Hepatic stellate cell (primary cell): Measurements from ENCODE around the gene S100A3.
A peak's percentile ranks its signal among the peaks of the same experiment; 100 is the strongest.
"Not testable (repeated sequence)": the region's sequence is repeated elsewhere in the genome, so short reads cannot be mapped to it uniquely, and the experiment has no call there.

Source experiments
- DNase-seq: peaks from one replicate; pipeline ENCODE4 v3.0.0; 2011; ENCODE audit warnings: low spot score

S100A3 gene

DNA sequence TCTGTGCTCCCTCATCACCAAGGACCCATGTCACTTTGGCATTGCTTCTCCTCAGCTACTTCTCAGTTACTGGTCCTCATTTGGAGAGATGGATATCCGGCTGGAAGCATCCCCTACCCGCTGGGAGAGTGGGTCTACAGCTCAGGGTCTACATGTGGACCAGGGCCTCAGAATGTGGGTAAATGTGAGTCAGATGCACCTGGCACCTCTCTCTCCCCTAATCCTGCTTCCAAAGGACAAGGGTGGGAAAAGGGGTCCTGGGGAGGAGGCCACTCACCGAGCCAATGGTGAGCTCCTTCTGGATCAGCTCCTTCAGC is 14.2 kb downstream of the S100A3 start:
- DNase-seq = no peak

DNA sequence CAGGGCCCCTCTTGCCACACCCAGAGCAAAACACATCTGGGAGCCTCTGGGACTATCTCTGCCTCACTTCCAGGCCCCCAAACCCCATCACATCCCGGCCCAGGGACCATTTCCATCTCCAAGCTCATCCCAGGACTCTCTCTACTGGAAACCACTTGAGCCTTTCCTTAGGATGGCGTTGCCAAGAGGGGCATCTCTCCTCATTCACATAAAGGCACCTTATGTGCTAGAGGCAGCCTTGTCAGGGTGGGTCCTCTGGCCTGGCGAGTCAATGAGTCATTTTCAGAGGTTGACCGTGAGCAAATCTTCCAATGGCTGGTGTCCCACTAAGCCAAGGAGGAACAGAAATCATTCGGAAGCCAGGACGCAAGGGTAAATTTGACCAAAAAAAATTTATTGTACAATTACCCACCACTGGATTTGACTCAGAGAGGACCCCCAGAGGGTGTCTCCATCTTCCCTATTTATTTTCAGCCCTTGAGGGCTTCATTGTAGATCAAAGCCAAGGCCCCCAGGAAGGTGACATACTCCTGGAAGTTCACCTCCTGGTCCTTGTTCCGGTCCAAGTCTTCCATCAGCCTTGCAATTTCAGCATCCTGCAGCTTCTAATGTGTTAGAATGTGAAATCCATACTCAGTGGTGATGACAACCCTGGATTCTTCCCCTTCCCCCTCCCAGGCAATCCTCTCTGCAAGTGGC is 14.7 kb downstream of the S100A3 start:
- DNase-seq = no peak

DNA sequence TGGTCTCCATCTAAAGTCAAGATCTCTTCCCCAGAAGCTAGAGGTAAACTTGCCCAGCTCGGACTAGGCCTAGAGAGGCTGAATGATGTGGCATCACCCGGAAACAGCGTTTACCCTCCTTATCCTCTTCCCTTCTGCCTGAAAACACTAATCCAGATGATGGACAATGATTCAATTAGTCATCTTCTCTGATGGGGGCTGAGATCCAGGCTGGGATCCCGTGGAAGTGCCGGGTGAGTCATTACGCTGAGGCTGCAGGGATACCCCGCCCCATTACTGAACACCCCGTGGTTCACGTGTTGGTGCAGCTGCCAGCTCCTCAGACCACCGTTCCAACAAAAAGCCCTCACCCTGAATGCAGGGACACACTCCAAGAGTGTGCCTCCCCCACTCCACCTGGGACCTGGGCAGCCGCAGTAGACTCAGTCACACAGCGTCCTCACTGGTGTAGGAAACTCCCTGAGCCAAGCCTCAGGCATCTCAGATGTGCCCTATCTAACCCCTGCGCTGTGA is 15.3 kb downstream of the S100A3 start:
- DNase-seq = peak; percentile 92

DNA sequence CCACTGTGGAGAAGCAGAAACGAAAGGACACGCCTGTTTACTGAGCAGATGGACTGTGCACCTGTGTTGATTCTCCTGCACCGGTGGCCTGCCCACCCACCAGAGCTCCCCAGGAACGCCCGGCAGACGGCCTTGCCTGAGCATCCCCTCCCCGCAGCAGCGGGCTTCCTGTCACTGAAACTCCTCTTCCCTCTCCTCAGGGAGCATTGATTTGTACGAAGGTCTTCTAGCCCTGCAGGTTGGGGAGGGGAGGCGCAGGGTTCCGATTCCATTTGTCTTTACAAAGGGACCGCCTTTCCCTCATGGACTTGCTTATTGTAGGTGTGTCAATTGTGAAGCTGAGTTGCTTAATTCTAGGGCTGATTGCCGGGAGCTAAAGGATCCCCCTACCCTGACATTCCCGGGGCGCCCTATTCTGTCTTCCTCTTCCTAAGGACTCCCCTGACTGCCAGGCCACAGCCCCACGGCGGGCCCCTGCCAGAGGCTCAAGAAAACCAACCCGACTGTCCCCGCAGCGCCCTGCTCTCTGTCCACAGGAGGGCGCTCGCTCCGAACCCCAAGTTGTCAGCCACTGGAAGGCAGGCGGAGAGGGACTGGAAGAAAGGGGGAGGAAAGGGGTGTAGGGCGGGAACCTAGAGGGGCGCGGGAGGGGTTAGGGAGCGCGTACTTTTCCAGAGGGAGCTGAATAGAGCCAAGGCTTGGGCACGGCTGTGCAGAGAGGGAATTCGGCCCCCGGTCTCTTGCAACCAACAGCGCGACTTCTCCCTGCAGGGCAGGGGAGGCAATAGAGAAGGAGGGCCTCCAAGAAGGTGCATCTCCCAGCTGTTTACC is 16.1 kb downstream of the S100A3 start:
- peak; percentile 87 for DNase-seq

DNA sequence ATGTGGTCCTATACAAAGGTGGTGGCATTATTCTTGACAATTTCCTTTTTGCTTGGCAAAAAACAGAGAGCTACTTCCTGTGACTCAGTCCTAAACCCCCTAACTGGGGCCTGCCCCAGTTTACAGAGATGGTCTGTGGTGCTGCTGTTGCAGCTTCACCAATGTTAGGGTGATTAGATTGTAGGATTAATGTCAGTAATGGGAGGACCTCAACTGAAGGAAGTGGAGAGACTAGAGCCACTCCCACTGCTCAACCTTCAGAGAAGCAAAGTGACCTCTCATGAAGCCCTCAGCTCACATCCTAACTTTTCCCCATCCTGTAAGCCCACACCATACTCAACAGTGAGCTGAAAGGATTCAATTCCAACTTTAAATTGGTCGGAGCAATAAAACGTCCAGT is 16.9 kb downstream of the S100A3 start:
- DNase-seq = no peak

DNA sequence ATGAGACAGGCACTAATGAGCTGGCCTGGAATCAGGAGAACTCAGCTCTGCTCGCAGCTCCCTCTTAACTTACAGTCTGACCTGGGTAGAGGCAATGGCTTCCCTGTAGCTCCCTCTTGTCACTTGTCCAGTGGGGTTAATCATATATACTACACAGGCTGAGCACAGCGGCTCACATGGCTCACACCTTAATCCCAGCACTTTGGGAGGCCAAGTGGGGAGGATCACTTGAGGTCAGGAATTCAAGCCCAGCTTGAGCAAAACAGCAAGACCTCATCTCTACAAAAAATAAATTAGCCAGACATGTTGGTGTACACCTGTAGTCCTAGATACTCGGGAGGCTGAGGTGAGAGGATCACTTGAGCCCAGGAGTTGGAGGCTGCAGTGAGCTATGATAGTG is 17.4 kb downstream of the S100A3 start:
- DNase-seq = no peak

DNA sequence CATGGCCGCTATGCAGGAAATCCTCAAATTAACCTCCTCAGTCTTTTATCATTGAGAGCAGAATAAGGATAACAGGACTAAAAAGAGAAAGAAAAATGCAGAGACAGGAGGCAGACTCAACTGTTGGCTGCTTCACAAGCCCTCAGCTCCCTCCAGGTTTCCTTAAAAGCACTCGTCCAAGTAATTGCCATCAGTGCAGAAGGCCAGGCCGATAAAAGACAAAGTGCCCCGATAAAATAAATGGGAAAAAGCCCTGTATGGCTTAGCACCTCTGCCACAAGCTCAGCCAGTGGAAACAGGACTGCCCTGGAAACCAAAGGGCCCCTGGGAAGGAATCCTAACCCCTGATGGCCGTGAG is 21.4 kb downstream of the S100A3 start:
- no peak for DNase-seq

DNA sequence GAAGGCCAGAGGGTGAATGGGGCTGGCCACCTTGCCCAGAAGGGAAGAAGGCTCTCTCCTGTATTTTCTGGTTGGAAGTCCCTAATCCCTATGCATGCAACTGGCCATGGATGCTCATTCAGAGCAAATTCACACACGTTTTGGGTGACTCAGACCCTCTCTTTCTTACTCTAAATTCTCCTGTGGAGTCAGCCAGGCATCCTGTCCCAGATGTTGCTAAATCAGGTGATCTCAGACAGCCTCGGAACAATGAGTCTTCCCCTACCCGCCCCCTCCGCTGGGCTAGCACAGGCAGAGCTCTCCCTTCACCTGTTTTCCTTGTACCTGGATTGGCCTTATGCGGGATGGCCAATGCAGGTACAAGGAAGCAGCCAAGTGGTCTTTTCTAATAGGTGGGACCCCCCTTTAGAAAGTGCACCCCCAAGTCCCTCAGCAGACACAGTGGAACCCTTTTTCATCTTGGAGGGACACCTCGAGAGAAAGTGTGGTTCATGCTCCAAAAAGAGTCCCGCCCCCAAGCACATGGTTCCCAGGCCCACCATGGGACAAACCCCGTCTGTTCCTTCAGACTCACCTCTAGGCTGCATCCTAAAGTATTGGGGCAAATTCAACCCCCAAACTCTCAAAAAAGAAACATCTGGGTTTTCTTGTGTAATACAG is 21.9 kb downstream of the S100A3 start:
- DNase-seq = no peak

DNA sequence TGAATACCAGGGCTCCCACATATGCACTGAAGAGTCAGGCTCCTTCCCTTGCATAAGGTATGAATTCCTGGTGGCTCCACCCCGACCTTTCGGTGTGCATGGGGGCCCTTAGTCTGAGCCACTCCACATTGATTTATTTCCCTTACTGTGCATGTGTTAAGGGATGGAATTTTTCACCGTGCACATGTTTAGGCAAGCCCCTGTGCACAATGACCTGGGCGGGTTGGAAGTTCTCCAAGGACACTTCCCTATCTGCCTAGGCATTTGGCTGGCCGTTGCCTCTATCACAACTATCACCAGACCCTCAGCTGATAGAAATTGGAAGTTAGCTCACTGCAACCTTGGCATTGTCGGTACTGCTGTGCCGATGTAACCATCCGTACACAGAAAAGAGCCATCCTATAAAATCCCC is 22.9 kb downstream of the S100A3 start:
- DNase-seq = no peak

DNA sequence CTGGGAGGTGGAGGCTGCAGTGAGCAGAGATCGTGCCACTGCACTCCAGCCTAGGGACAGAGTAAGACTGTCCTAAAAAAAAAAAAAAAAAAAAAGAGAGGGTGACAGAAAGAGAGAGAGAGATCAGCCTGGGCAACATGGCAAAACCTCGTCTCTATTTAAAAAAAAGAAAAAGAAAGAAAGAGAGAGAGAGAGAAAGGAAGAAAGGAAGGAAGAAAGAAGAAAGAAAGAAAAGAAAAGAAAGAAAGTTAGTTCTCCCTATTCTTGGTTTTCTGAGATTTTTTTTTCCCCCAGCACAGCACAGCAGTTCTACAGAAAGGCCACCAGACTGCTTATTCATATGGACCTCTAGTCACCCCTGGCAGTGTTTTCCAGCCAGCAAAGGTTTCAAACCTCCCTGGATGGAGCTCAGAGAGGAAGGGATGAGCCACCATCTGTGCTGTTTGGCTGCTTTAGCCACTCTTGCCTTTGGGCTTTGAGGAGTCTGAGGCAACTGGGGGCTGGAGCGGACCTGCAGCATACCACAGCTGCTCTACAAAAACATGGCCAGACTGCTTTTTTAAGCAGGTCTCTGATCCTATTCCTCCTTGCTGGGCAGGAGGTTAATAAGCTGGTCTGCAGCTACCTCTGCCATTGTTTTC is 23.9 kb downstream of the S100A3 start:
- DNase-seq = no peak

DNA sequence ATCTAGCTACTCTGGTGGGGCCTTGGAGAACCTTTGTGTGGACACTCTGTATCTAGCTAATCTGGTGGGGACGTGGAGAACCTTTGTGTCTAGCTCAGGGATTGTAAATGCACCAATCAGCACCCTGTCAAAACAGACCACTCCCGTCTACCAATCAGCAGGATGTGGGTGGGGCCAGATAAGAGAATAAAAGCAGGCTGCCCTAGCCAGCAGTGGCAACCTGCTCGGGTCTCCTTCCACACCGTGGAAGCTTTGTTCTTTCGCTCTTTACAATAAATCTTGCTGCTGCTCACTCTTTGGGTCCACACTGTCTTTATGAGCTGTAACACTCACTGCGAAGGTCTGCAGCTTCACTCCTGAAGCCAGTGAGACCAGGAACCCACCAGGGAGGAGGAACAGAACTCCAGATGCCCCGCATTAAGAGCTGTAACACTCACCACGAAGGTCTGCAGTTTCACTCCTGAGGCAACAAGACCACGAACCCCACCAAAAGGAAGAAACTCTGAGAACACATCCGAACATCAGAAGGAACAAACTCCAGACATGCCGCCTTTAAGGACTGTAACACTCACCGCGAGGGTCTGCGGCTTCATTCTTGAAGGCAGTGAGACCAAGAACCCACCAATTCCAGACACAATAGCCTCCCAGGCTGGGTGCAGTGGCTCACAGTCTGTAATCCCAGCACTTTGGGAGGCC is 26.6 kb downstream of the S100A3 start:
- not testable (repeated sequence) for DNase-seq

DNA sequence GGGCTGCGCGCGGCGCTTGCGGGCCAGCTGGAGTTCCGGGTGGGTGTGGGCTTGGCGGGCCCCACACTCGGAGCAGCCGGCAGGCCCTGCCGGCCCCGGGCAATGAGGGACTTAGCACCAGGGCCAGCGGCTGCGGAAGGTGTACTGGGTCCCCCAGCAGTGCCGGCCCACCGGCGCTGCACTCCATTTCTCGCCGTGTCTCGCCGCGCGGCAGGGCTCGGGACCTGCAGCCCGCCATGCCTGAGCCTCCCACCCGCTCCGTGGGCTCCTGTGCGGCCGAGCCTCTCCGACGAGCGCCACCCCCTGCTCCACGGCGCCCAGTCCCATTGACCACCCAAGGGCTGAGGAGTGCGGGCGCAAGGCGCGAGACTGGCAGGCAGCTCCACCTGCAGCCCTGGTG is 27.2 kb downstream of the S100A3 start:
- DNase-seq = not testable (repeated sequence)

DNA sequence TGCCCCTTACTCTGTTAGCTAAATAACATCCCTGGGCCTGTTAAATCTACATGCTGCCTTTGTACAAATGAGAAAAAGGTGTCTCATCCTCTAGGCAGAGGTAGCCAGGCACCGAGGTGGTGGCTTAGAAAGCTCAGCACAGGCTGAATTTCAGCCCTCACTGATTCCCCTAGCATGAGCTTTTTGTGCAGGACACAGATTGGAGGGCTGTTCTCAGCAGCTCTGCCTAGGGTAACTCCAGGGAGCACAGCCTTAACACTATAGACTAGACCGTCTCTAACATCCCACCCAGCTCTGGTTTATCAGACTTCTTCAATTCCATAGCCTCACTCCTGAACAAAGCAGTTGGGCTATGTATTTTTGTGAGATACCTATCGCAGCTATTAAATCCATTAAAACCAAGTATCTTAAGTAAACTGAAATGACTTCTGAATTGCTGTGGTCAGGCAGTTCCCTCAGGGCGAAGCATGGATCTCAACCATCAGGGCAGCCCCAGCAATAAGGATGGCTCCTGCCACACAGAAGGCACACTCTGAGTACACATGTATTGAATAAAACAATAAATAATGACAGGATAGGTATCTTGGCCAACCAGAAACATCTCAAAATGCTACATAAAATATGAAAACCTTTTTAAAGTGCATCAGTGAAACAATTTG is 28.1 kb downstream of the S100A3 start:
- DNase-seq = no peak

DNA sequence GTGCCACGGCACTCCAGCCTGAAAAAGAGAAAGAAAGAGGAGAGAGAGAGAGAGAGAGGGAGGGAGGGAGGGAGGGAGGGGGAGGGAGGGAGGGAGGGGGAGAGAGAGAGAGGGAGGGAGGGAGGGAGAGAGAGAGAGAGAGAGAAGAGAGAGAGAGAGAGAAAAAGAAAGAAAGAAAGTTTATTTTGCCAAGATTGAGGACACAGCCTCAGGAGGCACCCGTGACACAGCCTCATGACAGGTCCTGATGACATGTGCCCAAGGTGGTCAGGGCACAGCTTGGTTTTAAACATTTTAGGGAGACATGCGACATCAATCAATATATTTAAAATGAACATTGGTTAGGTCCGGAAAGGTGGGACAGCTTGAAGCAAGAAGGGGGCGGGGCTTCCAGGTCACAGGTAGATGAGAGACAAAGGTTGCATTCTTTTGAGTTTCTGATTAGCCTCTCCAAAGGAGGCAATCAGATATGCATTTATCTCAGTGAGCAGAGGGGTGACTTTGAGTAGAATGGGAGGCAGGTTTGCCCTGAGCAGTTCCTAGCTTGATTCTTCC is 28.8 kb downstream of the S100A3 start:
- DNase-seq = not testable (repeated sequence)

DNA sequence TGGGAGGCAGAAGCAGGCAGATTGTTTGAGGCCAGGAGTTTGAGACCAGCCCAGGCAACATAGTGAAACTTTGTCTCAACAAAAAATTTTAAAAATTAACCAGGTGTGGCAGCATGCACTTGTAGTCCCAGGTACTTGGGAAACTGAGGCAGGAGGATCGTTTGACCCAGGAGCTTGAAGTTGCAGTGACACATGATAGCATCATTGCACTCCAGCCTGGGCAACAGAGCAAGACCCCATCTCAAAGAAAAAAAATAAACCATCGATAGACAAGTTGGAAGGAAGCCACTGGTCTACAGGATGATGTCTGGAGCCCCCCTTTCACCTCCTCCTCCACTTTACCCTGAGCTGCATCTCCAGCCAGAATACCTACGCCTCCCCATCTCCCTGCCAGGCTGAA is 29.8 kb downstream of the S100A3 start:
- DNase-seq = no peak

DNA sequence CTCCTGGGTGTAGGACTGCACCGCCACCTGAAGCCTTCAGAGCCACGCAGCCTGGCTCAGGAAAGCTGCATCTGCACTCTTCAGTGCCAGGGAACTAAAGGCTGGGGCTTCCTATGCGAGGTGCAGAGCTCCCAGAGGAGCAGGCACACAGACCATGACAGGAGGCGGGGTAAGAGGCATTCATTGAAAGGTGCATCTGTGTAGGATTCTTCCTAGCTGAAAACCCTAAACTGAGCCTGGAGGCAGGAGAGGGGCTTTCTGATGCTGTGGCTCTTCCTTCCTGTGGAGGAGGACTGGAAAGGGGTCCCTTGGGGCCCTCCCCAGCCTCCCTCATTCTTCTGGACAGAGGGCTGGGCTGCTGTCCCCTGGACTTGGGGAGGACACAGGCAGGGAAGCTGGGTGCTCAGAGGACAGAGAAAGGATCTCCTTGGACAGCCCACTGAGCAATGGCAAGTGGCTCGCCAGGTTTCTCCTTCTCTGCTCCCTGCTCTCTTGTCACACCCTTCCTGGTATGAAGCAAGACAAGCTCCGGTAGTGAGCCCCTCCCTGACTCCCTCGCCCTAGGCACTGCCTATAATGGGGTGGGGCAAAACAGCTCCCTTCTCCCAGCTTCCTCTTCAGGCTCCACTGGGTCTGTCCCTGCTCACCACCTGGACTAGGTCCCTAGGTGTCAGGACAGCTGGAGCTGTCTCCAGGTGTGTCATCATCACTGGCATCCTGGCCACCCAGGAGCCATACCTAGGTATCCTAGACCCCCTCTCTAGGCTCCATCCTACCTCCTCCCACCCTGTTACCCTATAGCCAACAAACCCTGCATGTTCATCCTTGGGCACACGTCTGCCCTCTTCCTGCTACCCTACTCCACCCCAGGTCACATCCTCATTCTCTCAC is 33.3 kb downstream of the S100A3 start:
- DNase-seq = no peak

DNA sequence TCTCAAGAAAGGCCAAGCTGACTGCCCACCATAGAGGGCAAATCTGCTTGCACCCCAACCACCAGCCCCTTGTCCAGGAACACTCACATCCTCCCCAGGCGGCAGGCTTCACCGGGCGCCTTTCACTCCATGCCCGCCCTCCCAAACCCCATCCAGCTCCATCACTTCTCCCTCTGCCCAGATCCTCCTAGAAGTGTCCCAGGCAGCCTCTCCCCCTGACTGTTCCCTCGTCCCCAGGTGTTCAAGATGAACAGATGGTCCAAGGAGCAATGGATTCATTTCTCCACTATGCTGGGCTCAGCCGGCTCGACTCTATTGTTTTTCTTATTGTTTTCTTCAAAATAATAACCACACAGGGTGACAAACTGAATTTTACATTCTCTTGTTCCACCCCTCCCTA is 35.4 kb downstream of the S100A3 start:
- DNase-seq = no peak

DNA sequence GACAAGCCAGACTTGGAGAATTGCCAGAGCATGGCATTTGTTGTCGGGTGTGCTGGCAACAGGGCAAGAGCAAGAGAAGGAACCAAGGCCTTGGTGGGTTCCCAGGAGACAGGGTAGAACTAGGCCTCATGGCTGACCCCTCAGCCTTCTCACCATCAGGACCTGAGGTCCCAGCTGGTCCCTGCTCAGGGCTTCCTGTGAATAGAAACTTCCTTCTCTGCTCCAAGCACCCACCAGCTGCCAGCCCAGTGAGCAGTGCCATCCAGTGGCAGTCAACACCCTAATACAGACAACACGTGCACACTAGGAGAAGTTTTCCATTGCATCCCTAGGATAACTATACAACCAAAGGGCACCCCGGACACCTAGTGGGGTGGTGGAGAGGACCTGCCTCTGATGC is 36.0 kb downstream of the S100A3 start:
- no peak for DNase-seq

DNA sequence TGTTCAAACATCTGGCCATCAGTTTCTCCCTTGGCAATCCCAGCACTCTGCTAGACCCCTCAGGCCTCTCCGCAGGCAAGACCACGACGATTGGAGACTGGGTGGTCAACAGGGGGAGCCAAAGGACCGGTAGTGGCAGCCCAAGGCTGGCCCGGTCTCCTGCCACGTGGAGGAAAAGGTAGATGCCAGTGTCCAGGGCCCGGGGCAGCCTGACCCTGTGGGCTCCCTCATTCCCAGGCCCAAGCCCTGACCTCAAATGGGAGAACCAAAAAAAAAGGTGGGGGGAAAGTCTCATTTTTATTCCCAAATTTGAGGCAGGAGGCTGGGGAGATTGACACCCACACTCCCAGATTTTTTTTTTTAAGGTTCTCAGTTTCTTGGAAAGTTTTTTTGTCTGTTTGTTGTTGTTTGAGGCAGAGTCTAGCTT is 38.1 kb downstream of the S100A3 start:
- peak; percentile 90 for DNase-seq

DNA sequence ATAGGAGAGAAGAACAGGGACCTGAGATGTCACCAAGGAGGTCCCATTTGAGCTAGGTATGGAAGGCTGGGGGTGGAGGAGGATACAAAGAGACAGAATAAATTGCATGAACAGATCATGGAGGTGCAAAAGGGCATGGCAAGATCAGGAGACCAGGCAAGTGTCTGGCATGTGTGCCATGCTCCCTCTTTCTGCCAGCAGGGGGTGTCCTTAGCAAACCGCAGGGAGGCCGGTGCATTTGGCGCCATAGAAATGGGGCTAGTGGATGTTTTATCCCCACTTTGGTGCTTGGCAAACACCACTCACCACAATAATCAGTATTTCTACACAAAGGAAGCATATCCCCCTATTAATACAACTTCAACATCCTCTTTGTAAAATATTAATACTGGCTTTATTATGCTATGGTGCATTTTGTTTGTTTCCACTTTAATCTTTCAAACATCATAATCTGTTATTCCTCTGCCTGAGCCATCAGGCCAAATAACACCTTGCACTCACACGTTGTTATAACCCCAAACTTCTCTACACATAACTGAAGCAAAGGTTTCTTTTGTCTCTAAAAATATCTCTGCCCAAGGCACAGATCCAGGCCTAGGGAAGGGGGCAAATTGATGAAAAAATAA is 39.2 kb downstream of the S100A3 start:
- DNase-seq = peak; percentile 52
